HEK293 (cell line): Measurements from ENCODE around the gene SPTA1.

Experiments
- CTCF ChIA-PET: fragments of 350-600 bp; formaldehyde crosslinking; extraction: SDS; loops from one replicate; lab custom pipeline; 2021; ENCODE audit warnings: antibody characterized with exemption; lab: Yijun Ruan, JAX
- POLR2A ChIA-PET: fragments of 300-600 bp; formaldehyde crosslinking; extraction: SDS; loops from one replicate; lab custom pipeline; 2020; ENCODE audit warnings: antibody characterized with exemption, inconsistent platforms; lab: Yijun Ruan, JAX
- H3K27ac ChIP-seq: fragments of 200-500 bp; sonication (Bioruptor generic); 2 replicates; pipeline ENCODE4 v1.5.1; 2014; ENCODE audit warnings: low read depth, low read length, control low read depth, inconsistent platforms; ENCODE audit errors: extremely low read depth
- H3K36me3 ChIP-seq, 2 experiments: fragments of 200-500 bp in 1 of 2; sonication (Bioruptor generic) in 1 of 2; 1 replicate in 1 of 2; 2 replicates in 1 of 2; pipeline ENCODE4 v1.5.1; 2014 to 2017; ENCODE audit warnings: inconsistent platforms in 2 of 2, low read length in 2 of 2; ENCODE audit not compliant: control insufficient read depth in 2 of 2, insufficient read depth in 1 of 2
- H3K4me1 ChIP-seq: fragments of 200-500 bp; sonication (Bioruptor generic); 2 replicates; pipeline ENCODE4 v1.5.1; 2014; ENCODE audit warnings: mild to moderate bottlenecking, low read length, inconsistent platforms; ENCODE audit not compliant: control insufficient read depth, insufficient read depth
- H3K4me3 ChIP-seq: 2 replicates; pipeline ENCODE4 v1.5.1; 2011; ENCODE audit warnings: low read depth, mild to moderate bottlenecking, control low read depth, low read length, moderate library complexity
- H3K9me3 ChIP-seq: fragments of 200-500 bp; sonication (Bioruptor generic); 2 replicates; pipeline ENCODE4 v1.5.1; 2014; ENCODE audit warnings: low read depth, low read length, inconsistent platforms; ENCODE audit not compliant: control insufficient read depth, insufficient read depth
- EGR2 ChIP-seq: fragments of 450-650 bp; formaldehyde crosslinking; IDR thresholded peaks from 2 replicates; pipeline ENCODE4 v1.5.1; 2016; ENCODE audit warnings: low read depth, missing biosample characterization, missing genetic modification characterization
- HOXA7 ChIP-seq: sonication (generic); formaldehyde crosslinking; IDR thresholded peaks from 2 replicates; pipeline ENCODE4 v1.8.1; 2022; ENCODE audit warnings: missing genetic modification reagents, borderline replicate concordance
- MEIS1 ChIP-seq: sonication (generic); formaldehyde crosslinking; IDR thresholded peaks from 2 replicates; pipeline ENCODE4 v1.8.1; 2022; ENCODE audit warnings: missing genetic modification reagents, mild to moderate bottlenecking, borderline replicate concordance
- MYNN ChIP-seq: fragments of 450-650 bp; formaldehyde crosslinking; IDR thresholded peaks from 2 replicates; pipeline ENCODE4 v1.5.1; 2016; ENCODE audit warnings: missing biosample characterization, missing genetic modification characterization, borderline replicate concordance
- OSR2 ChIP-seq: fragments of 450-650 bp; formaldehyde crosslinking; IDR thresholded peaks from 2 replicates; pipeline ENCODE4 v1.5.1; 2016; ENCODE audit warnings: missing biosample characterization, missing genetic modification characterization
- ZBTB20 ChIP-seq: fragments of 450-650 bp; formaldehyde crosslinking; IDR thresholded peaks from 2 replicates; pipeline ENCODE4 v1.5.1; 2016; ENCODE audit warnings: missing biosample characterization, missing genetic modification characterization
- ZBTB7A ChIP-seq: fragments of 450-650 bp; formaldehyde crosslinking; IDR thresholded peaks from 2 replicates; pipeline ENCODE4 v1.5.1; 2016; ENCODE audit warnings: low read depth, missing biosample characterization, missing genetic modification characterization
- ZBTB8A ChIP-seq: fragments of 450-650 bp; formaldehyde crosslinking; IDR thresholded peaks from 2 replicates; pipeline ENCODE4 v1.5.1; 2016; ENCODE audit warnings: missing biosample characterization, missing genetic modification characterization
- ZNF112 ChIP-seq: fragments of 450-650 bp; formaldehyde crosslinking; IDR thresholded peaks from 2 replicates; pipeline ENCODE4 v1.5.0; 2017; ENCODE audit warnings: missing biosample characterization, missing genetic modification characterization
- ZNF146 ChIP-seq: fragments of 450-650 bp; formaldehyde crosslinking; IDR thresholded peaks from 2 replicates; pipeline ENCODE4 v1.5.1; 2016; ENCODE audit warnings: missing biosample characterization, missing genetic modification characterization
- ZNF174 ChIP-seq: fragments of 450-650 bp; formaldehyde crosslinking; IDR thresholded peaks from 2 replicates; pipeline ENCODE4 v1.5.0; 2017; ENCODE audit warnings: missing biosample characterization, mild to moderate bottlenecking, missing genetic modification characterization
- ZNF211 ChIP-seq: fragments of 450-650 bp; formaldehyde crosslinking; IDR thresholded peaks from 2 replicates; pipeline ENCODE4 v1.5.1; 2016; ENCODE audit warnings: low read depth, missing biosample characterization, missing genetic modification characterization
- ZNF239 ChIP-seq: fragments of 450-650 bp; formaldehyde crosslinking; IDR thresholded peaks from 2 replicates; pipeline ENCODE4 v1.5.1; 2016; ENCODE audit warnings: missing biosample characterization, missing genetic modification characterization
- ZNF24 ChIP-seq: fragments of 450-650 bp; formaldehyde crosslinking; IDR thresholded peaks from 2 replicates; pipeline ENCODE4 v1.5.1; 2016; ENCODE audit warnings: missing biosample characterization, missing genetic modification characterization
- ZNF324 ChIP-seq: fragments of 450-650 bp; formaldehyde crosslinking; IDR thresholded peaks from 2 replicates; pipeline ENCODE4 v1.5.1; 2016; ENCODE audit warnings: missing biosample characterization, missing genetic modification characterization
- ZNF354C ChIP-seq: fragments of 450-650 bp; formaldehyde crosslinking; IDR thresholded peaks from 2 replicates; pipeline ENCODE4 v1.5.1; 2016; ENCODE audit warnings: missing biosample characterization, missing genetic modification characterization, low read depth, borderline replicate concordance
- ZNF423 ChIP-seq: fragments of 450-650 bp; formaldehyde crosslinking; IDR thresholded peaks from 2 replicates; pipeline ENCODE4 v1.5.1; 2016; ENCODE audit warnings: missing biosample characterization, missing genetic modification characterization
- ZNF518A ChIP-seq: fragments of 450-650 bp; formaldehyde crosslinking; conservative IDR thresholded peaks from 2 replicates; pipeline ENCODE4 v1.5.1; 2016; ENCODE audit warnings: low read depth, missing biosample characterization, missing genetic modification characterization
- ZNF530 ChIP-seq: fragments of 450-650 bp; formaldehyde crosslinking; IDR thresholded peaks from 2 replicates; pipeline ENCODE4 v1.5.1; 2016; ENCODE audit warnings: low read depth, missing biosample characterization, missing genetic modification characterization
- ZNF560 ChIP-seq: fragments of 450-650 bp; formaldehyde crosslinking; IDR thresholded peaks from 2 replicates; pipeline ENCODE4 v1.5.1; 2017; ENCODE audit warnings: missing biosample characterization, missing genetic modification characterization, borderline replicate concordance
- ZNF600 ChIP-seq: fragments of 450-650 bp; formaldehyde crosslinking; IDR thresholded peaks from 2 replicates; pipeline ENCODE4 v1.5.1; 2016; ENCODE audit warnings: missing biosample characterization, missing genetic modification characterization
- ZNF610 ChIP-seq: fragments of 450-650 bp; formaldehyde crosslinking; IDR thresholded peaks from 2 replicates; pipeline ENCODE4 v1.5.1; 2016; ENCODE audit warnings: missing biosample characterization, missing genetic modification characterization, borderline replicate concordance
- ZNF626 ChIP-seq: fragments of 450-650 bp; sonication (Bioruptor Pico); formaldehyde crosslinking; IDR thresholded peaks from 2 replicates; pipeline ENCODE4 v1.5.1; 2018; ENCODE audit warnings: missing biosample characterization, missing genetic modification characterization, inconsistent platforms
- ZNF664 ChIP-seq: fragments of 450-650 bp; formaldehyde crosslinking; IDR thresholded peaks from 2 replicates; pipeline ENCODE4 v1.5.1; 2016; ENCODE audit warnings: missing biosample characterization, missing genetic modification characterization
- ZSCAN16 ChIP-seq: fragments of 450-650 bp; formaldehyde crosslinking; IDR thresholded peaks from 2 replicates; pipeline ENCODE4 v1.5.1; 2016; ENCODE audit warnings: missing biosample characterization, missing genetic modification characterization
- ZSCAN23 ChIP-seq: fragments of 450-650 bp; formaldehyde crosslinking; IDR thresholded peaks from 2 replicates; pipeline ENCODE4 v1.5.1; 2016; ENCODE audit warnings: missing biosample characterization, missing genetic modification characterization
- ZSCAN4 ChIP-seq: fragments of 450-650 bp; formaldehyde crosslinking; IDR thresholded peaks from 2 replicates; pipeline ENCODE4 v1.5.1; 2017; ENCODE audit warnings: missing biosample characterization, missing genetic modification characterization
- ZSCAN5A ChIP-seq: fragments of 450-650 bp; formaldehyde crosslinking; IDR thresholded peaks from 2 replicates; pipeline ENCODE4 v1.5.1; 2016; ENCODE audit warnings: missing biosample characterization, missing genetic modification characterization
- TF ChIP-seq, protein P1 (sequence below): fragments of 450-650 bp; formaldehyde crosslinking; IDR thresholded peaks from 2 replicates; pipeline ENCODE4 v1.5.1; 2017; ENCODE audit warnings: missing biosample characterization, mild to moderate bottlenecking, missing genetic modification characterization, moderate library complexity

The SPTA1 gene

GRCh38 chr1:158716335-158716734, 29.8 kb upstream of the SPTA1 start:
- H3K9me3 ChIP-seq: no peaks in the 10 kb centered on the region
- H3K36me3 ChIP-seq: no peaks in the 10 kb centered on the region
- CTCF ChIA-PET: no interaction called here
- H3K4me3 ChIP-seq: no peak overlapping the region
- H3K27ac ChIP-seq: no peak overlapping the region
- no peak for TF ChIP-seq ZNF354C (tag by site-specific recombination)
- no peak for TF ChIP-seq ZNF518A (tag by site-specific recombination)
- TF ChIP-seq ZNF174 (tag by site-specific recombination): no peak
- TF ChIP-seq ZBTB7A (tag by site-specific recombination): no peak
- TF ChIP-seq ZBTB8A (tag by site-specific recombination): no peak
- TF ChIP-seq ZBTB20: no peak
- TF ChIP-seq ZSCAN23 (tag by site-specific recombination): no peak
- no peak for TF ChIP-seq ZNF610 (tag by site-specific recombination)
- no peak for TF ChIP-seq ZSCAN5A
- no peak for TF ChIP-seq ZNF211
- TF ChIP-seq HOXA7 (CRISPR knock-in tag): no peak
- TF ChIP-seq, protein P1, sequence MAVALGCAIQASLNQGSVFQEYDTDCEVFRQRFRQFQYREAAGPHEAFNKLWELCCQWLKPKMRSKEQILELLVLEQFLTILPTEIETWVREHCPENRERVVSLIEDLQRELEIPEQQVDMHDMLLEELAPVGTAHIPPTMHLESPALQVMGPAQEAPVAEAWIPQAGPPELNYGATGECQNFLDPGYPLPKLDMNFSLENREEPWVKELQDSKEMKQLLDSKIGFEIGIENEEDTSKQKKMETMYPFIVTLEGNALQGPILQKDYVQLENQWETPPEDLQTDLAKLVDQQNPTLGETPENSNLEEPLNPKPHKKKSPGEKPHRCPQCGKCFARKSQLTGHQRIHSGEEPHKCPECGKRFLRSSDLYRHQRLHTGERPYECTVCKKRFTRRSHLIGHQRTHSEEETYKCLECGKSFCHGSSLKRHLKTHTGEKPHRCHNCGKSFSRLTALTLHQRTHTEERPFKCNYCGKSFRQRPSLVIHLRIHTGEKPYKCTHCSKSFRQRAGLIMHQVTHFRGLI (tag by site-specific recombination): no peak
- TF ChIP-seq MYNN (tag by site-specific recombination): no peak
- no peak for TF ChIP-seq ZNF112 (tag by site-specific recombination)
- no peak for TF ChIP-seq ZNF600 (tag by site-specific recombination)
- TF ChIP-seq ZNF239 (tag by site-specific recombination): no peak
- TF ChIP-seq ZNF626 (tag by site-specific recombination): no peak
- TF ChIP-seq ZNF423 (tag by site-specific recombination): no peak
- no peak for TF ChIP-seq ZNF24
- TF ChIP-seq, all 188 proteins: peak for 0
- no peaks in the 10 kb centered on the region for H3K4me1 ChIP-seq
- POLR2A ChIA-PET: no interaction called here

DNA sequence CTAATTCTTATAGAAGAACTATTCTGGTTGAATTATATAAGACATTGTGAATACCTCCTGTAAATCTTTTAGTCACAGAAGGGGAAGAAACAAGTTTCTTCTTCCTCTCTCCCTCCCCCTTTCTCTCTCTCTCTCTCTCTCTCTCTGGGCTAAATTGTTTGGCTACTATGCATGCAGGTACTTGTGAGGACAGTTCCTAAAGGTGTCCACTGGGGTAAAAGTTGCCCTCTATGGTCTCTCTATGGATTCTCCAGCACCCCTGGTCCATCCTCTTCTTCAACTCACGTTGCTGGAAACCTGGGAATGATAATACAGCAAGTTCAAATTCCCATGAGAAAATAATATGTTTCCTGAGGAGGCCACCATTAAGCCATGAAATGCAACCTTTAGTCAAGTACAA, 28.2 kb upstream of the SPTA1 start:
- H3K9me3 ChIP-seq: no peaks in the 10 kb centered on the region
- no peak overlapping the region for H3K4me3 ChIP-seq
- H3K36me3 ChIP-seq: no peaks in the 10 kb centered on the region
- no peak overlapping the region for H3K27ac ChIP-seq
- H3K4me1 ChIP-seq: no peaks in the 10 kb centered on the region
- POLR2A ChIA-PET: no interaction called here
- CTCF ChIA-PET: no interaction called here
- TF ChIP-seq ZSCAN4 (tag by site-specific recombination) (no peak), MEIS1 (CRISPR knock-in tag) (no peak), ZSCAN16 (tag by site-specific recombination) (no peak), ZNF146 (no peak), ZNF664 (tag by site-specific recombination) (no peak), EGR2 (tag by site-specific recombination) (no peak), ZNF560 (no peak), OSR2 (tag by site-specific recombination) (no peak), ZNF324 (no peak), ZNF530 (tag by site-specific recombination) (no peak), ZNF610 (tag by site-specific recombination) (no peak), ZBTB7A (tag by site-specific recombination) (no peak)
